G401.6 (cell line): Measurements from ENCODE around the gene ZNF644.
"Not testable (repeated sequence)": the region's sequence is repeated elsewhere in the genome, so short reads cannot be mapped to it uniquely, and the experiment has no call there.

Experiments used
- FAIRE-seq: peaks from 2 replicates; lab custom pipeline; 2012; peaks lifted over from hg19 to GRCh38; lab: Jason Lieb, UNC

The ZNF644 gene

GRCh38 chr1:90925928-90926869 is 95.6 kb downstream of the ZNF644 start:
- no peak for FAIRE-seq

GRCh38 chr1:90924982-90925381 is 96.9 kb downstream of the ZNF644 start:
- FAIRE-seq: no peak

GRCh38 chr1:90922996-90923395 is 98.8 kb downstream of the ZNF644 start:
- no peak for FAIRE-seq

GRCh38 chr1:90922202-90922601 is 99.6 kb downstream of the ZNF644 start:
- FAIRE-seq: no peak

GRCh38 chr1:90919900-90920299 is 101.9 kb downstream of the ZNF644 start:
- no peak for FAIRE-seq

DNA sequence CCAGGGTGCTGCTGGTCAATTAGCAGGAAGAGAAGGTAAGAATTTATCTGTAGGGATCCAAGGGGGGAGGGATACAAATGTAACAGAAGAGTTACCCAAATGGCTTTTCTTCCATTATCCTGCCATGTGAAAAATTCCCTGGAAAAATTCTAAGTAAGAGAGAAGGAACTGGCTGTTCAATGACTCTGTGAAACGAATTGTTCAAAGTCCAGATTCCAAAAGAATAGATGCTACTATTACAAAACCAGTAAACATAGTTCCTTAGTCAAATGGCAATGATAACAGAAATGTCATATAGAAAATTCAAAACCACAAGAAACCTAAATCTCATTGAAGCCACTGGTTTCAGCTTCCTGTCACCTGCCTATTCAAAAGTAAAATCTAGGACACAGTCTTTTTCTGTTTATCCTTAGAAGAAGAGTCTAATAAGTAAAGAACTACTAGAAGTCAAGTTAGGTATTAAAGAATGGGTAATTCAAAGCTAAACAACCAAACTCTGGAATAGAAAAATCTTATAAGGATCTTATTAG is 102.6 kb downstream of the ZNF644 start:
- no peak for FAIRE-seq

DNA sequence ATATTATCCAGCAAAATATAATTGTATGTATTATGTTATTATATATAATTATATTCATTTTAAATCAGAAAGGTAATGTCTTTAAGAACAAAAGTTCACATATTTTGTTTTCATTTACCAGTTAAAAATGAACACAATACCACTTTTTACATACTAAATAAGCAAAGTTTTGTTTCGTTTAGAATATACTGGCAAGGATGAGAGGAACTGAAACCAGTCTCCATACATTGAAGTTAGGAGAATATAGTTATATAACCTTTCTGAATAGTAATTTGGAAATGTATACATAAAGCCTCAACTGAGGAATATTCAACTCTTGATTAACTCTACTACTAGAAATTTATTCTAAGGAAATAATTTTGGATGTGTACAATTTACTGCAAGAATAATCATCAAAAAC is 110.5 kb downstream of the ZNF644 start:
- FAIRE-seq: peak; percentile 57

DNA sequence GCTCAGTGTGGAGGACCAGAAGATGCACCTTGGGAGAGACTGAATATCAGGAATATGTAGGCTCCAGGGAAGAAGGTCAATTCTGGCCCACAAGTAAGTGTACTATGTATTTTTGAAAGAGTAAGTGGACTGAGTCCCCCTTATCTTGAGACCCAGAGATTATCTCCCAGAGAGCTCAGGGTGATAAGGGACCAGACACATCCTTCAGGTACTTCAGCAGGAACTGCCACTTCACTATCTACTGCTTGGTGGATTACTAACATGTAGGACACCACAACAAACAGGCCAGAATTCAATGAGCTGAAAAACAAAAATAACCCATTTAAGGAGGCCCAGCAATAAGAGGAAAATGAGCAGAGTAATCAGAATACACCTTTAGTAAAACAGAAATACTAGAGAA is 119.2 kb downstream of the ZNF644 start:
- no peak for FAIRE-seq

DNA sequence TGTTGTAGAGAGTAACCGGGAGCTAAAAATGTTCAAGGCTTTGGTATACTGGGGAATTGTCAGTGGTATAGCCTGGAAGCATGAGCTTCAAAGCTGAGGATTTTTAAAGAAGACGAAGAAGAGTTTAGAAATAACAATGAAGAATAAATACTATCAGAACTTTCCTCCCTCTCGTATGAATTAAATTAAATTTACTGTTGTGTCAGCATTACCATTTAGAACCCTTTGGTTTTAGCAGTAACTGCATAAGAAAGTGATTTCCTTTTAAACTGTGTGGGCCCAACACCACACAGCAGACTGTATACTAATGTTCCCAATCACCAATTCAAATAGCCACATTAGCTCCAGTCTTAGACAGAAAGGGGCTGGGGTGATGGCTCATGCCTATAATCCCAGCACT is 122.6 kb downstream of the ZNF644 start:
- FAIRE-seq: no peak

- FAIRE-seq: not testable (repeated sequence)
Observed at GRCh38 chr1:90893679-90894078, 128.2 kb downstream of the ZNF644 start.

GRCh38 chr1:90892884-90893283 is 129.0 kb downstream of the ZNF644 start:
- FAIRE-seq: not testable (repeated sequence)

DNA sequence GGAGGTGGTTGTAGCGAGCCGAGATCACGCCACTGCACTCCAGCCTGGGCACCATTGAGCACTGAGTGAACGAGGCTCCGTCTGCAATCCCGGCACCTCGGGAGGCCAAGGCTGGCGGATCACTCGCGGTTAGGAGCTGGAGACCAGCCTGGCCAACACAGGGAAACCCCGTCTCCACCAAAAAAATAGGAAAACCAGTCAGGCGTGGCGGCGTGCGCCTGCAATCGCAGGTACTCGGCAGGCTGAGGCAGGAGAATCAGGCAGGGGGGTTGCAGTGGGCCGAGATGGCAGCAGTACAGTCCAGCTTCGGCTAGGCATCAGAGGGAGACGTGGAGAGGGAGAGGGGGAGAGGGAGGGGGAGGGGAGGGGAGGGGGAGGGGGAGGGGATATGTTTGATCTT is 129.6 kb downstream of the ZNF644 start:
- not testable (repeated sequence) for FAIRE-seq

GRCh38 chr1:90891756-90892155 is 130.1 kb downstream of the ZNF644 start:
- FAIRE-seq: not testable (repeated sequence)

- FAIRE-seq: no peak
Observed at GRCh38 chr1:90882221-90882620, 139.6 kb downstream of the ZNF644 start.

DNA sequence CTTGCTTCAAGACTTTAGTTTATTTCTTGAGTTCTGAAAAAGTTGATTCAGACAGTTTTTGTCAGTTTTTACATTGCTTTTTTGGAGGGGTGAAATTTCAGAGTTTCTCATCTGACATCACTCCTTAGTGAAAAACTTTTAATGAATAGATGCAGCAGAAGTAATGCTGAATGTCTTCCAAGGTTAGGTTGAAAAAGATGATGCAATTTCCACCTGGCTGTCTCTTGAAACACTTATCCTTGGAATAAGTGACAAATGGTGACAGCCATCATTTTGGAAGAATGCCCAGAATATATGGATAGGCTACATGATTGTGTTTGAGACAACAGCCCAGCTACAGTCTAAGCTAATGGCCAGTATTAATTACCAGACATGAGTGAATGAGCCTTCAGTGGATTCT is 140.8 kb downstream of the ZNF644 start:
- FAIRE-seq: no peak

- FAIRE-seq: no peak
Observed at GRCh38 chr1:90879281-90879680, 142.6 kb downstream of the ZNF644 start.

GRCh38 chr1:90876101-90876500 is 145.7 kb downstream of the ZNF644 start:
- no peak for FAIRE-seq
